ENCODE measurements around the gene TUSC2. TPM values are rescaled to one million over a fixed set of nuclear protein-coding genes. Genes with fewer than 3 reads are reported as not detected.

Gene TUSC2
- total and polyA plus RNA-seq, 10 of the 15 experiments (the other 5 are each of a cell fraction or from before 2014, with no cell fraction given) = 4.0 to 73.8 (median 34.3) TPM

DNA sequence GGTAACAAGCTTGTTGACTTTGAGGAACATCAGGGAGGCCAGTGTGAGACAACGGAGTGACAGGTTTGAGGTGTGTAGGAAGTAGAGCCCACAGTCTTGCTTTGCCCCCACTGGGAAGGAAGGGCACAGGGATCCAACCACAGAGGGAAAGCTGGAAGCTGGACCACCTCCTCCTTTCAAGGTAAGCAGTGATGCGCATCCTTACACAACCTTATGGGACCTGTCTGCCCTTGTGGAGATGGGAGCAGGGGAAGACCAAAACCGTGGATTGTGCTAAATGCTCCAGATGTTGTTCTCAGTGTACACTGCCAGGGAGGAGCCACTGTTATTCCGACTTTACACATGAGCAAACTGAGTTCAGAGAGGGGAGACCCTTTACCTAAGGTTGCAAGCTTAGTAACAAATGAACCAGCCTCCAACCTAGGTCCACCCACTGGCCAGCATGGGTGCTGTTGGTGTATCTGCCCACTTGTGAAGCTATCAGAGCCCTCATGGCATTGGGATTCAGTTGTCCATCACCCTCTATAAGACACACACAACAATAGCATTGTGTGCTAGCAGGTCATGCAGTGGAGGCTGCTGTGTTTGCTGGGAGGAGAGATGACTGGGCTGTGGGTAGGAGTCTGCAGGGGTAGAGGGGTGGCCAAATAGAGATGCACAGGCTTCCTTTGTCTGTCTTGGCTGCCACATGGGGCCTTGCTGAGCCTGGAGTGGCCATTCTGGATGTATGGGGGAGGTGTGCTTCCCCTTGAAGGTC lies 49.7 kb downstream of the TUSC2 start:
- WGBS (ENCODE audit: insufficient coverage, insufficient replicate concordance, low lambda C conversion rate, missing lambda C conversion rate) = 26% methylated on average over 4 of the region's 4 CpGs
- POLR2A ChIA-PET = interaction anchor here (1.1 kb wide), 1 partner anchor 18 kb away, joined by 4 read pairs; no protein-coding TSS in a partner anchor
- Histone ChIP-seq H3K4me3 (no peak overlapping the region), H3K79me2 (ENCODE audit: control insufficient read depth, insufficient read depth, low read length) (no peaks in the 10 kb centered on the region), H3K4me2 (ENCODE audit: control insufficient read depth, insufficient read depth) (no peak overlapping the region), H3K27ac (ENCODE audit: control insufficient read depth, insufficient read depth) (no peak overlapping the region), H4K20me1 (ENCODE audit: control insufficient read depth, insufficient read depth) (no peaks in the 10 kb centered on the region), H3K36me3 (ENCODE audit: control insufficient read depth in 2 of 2, insufficient read depth in 2 of 2, low read length in 1 of 2) (no peaks in the 10 kb centered on the region), H3K27me3 (replicated peaks in 1 of 2; ENCODE audit: control insufficient read depth in 2 of 2, insufficient read depth in 2 of 2, low read length in 1 of 2) (peaks cover 7 to 8% of the 10 kb centered on the region in 2 experiments; a peak in 3 of 4 replicates), H3K9ac (ENCODE audit: control insufficient read depth, insufficient read depth, low read length) (no peak overlapping the region), H3K9me3 (replicated peaks; ENCODE audit: control insufficient read depth, insufficient read depth, low read length) (no peaks in the 10 kb centered on the region), H3K4me1 (ENCODE audit: control insufficient read depth, insufficient read depth, low read length) (peaks cover under 1% of the 10 kb centered on the region; the same call in 1 of the 2 replicates), H2AFZ (ENCODE audit: control insufficient read depth, low read depth, low read length) (no peak overlapping the region)
- ATAC-seq (no peak; the same call in 2 of the 3 replicates), FAIRE-seq (no peak), DNase-seq (ENCODE audit: low read depth, low spot score) (no peak)
- no TSS peak for BruUV-seq (replicated peaks)
- SMC1A ChIA-PET (ENCODE audit: uncharacterized antibody, unreplicated experiment) = interaction anchor here (1.1 kb wide), 1 partner anchor 31 kb away, joined by 3 read pairs; no protein-coding TSS in a partner anchor
- in situ Hi-C loops (cut with MboI) = no loop called here
- CTCF ChIA-PET = interaction anchor here (1.8 to 2.4 kb wide), 2 partner anchors 46 to 87 kb away, joined by 6 to 7 read pairs; partner anchors contain the start of gene GNAT1
- intact Hi-C loops (cut with micrococcal nuclease; ENCODE audit: unreplicated experiment) = no loop called here
- RAD21 ChIA-PET (ENCODE audit: unreplicated experiment) = interaction anchor here (0.5 to 0.7 kb wide), 2 partner anchors 46 to 463 kb away, joined by 3 read pairs; no protein-coding TSS in a partner anchor
- TF ChIP-seq, protein P1, sequence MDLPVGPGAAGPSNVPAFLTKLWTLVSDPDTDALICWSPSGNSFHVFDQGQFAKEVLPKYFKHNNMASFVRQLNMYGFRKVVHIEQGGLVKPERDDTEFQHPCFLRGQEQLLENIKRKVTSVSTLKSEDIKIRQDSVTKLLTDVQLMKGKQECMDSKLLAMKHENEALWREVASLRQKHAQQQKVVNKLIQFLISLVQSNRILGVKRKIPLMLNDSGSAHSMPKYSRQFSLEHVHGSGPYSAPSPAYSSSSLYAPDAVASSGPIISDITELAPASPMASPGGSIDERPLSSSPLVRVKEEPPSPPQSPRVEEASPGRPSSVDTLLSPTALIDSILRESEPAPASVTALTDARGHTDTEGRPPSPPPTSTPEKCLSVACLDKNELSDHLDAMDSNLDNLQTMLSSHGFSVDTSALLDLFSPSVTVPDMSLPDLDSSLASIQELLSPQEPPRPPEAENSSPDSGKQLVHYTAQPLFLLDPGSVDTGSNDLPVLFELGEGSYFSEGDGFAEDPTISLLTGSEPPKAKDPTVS (IDR thresholded peaks at IDR 0.05; ENCODE audit: low read depth, low read length) = no peak
- TF ChIP-seq TARDBP (IDR thresholded peaks at IDR 0.05; ENCODE audit: borderline replicate concordance) = no peak
- TF ChIP-seq, protein P2, sequence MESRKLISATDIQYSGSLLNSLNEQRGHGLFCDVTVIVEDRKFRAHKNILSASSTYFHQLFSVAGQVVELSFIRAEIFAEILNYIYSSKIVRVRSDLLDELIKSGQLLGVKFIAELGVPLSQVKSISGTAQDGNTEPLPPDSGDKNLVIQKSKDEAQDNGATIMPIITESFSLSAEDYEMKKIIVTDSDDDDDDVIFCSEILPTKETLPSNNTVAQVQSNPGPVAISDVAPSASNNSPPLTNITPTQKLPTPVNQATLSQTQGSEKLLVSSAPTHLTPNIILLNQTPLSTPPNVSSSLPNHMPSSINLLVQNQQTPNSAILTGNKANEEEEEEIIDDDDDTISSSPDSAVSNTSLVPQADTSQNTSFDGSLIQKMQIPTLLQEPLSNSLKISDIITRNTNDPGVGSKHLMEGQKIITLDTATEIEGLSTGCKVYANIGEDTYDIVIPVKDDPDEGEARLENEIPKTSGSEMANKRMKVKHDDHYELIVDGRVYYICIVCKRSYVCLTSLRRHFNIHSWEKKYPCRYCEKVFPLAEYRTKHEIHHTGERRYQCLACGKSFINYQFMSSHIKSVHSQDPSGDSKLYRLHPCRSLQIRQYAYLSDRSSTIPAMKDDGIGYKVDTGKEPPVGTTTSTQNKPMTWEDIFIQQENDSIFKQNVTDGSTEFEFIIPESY (IDR thresholded peaks at IDR 0.05) = no peak
- TF ChIP-seq FOS (IDR thresholded peaks at IDR 0.05; ENCODE audit: borderline replicate concordance, extremely low read depth, insufficient read length) = no peak
- TF ChIP-seq TCF7 (IDR thresholded peaks at IDR 0.05; ENCODE audit: borderline replicate concordance) = no peak
- TF ChIP-seq ETV6 (conservative IDR thresholded peaks at IDR 0.05 in 1 of 2, IDR thresholded peaks at IDR 0.05 in 1 of 2; ENCODE audit: borderline replicate concordance in 1 of 2, low read depth in 1 of 2) = no peak
- TF ChIP-seq, protein P3, sequence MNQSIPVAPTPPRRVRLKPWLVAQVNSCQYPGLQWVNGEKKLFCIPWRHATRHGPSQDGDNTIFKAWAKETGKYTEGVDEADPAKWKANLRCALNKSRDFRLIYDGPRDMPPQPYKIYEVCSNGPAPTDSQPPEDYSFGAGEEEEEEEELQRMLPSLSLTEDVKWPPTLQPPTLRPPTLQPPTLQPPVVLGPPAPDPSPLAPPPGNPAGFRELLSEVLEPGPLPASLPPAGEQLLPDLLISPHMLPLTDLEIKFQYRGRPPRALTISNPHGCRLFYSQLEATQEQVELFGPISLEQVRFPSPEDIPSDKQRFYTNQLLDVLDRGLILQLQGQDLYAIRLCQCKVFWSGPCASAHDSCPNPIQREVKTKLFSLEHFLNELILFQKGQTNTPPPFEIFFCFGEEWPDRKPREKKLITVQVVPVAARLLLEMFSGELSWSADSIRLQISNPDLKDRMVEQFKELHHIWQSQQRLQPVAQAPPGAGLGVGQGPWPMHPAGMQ (IDR thresholded peaks at IDR 0.05; ENCODE audit: borderline replicate concordance) = no peak
- TF ChIP-seq CBX3 (IDR thresholded peaks at IDR 0.05; ENCODE audit: borderline replicate concordance, low read depth) = no peak
- no peak for TF ChIP-seq SIX5 (IDR thresholded peaks at IDR 0.05; ENCODE audit: low read depth, low read length, severe bottlenecking)
- TF ChIP-seq YBX1 (IDR thresholded peaks at IDR 0.05) = no peak
- no peak for TF ChIP-seq SUZ12 (IDR thresholded peaks at IDR 0.05; ENCODE audit: unreplicated experiment)
- no peak for TF ChIP-seq BMI1 (IDR thresholded peaks at IDR 0.05; ENCODE audit: borderline replicate concordance)
